Naive thymus-derived CD4-positive, alpha-beta T cell (primary cell): ENCODE data around the gene PCBP3. TPM values are rescaled to one million over a fixed set of nuclear protein-coding genes. Genes with fewer than 3 reads are reported as not detected.
"Not testable (repeated sequence)": the region's sequence is repeated elsewhere in the genome, so short reads cannot be mapped to it uniquely, and the experiment has no call there.

Experiments used
- ATAC-seq: fragments of 150-1000 bp; cut with Tn5 transposase; 2 replicates; pipeline ENCODE4 v1.10.0; 2021; ENCODE audit warnings: mild to moderate bottlenecking, moderate library complexity
- CTCF ChIA-PET: fragments of 350-600 bp; sonication (Branson Sonifier 250); formaldehyde crosslinking; loops from one replicate; lab custom pipeline; 2021; ENCODE audit warnings: antibody characterized with exemption; lab: Charles Lee
- POLR2A ChIA-PET: fragments of 350-600 bp; sonication (Branson Sonifier 250); formaldehyde crosslinking; loops from one replicate; lab custom pipeline; 2021; ENCODE audit warnings: antibody characterized with exemption, inconsistent platforms; lab: Charles Lee
- DNase-seq, 9 donors: peaks; one replicate each; pipeline versions ENCODE4 v3.0.0 to v3.0.0-alpha.2; 2020 to 2022; ENCODE audit warnings: mixed read lengths in 1 of 9
- H3K27ac ChIP-seq: one replicate; pipeline ENCODE4 v1.7.0; 2013; ENCODE audit warnings: mild to moderate bottlenecking, low read depth, low read length, moderate library complexity
- H3K27me3 ChIP-seq, 2 donors: one replicate each; pipeline ENCODE4 v1.7.0; 2013; ENCODE audit warnings: low read length in 2 of 2, mild to moderate bottlenecking in 2 of 2, moderate library complexity in 2 of 2; ENCODE audit not compliant: control insufficient read depth in 2 of 2, insufficient read depth in 2 of 2
- H3K36me3 ChIP-seq, 3 experiments: 1 replicate in 2 of 3; 2 replicates in 1 of 3; pipeline ENCODE4 v1.7.0; 2013; ENCODE audit warnings: low read length in 3 of 3, mild to moderate bottlenecking in 3 of 3, moderate library complexity in 1 of 3; ENCODE audit not compliant: insufficient read depth in 3 of 3, control insufficient read depth in 2 of 3
- H3K4me1 ChIP-seq, 2 donors: one replicate each; pipeline ENCODE4 v1.7.0; 2013; ENCODE audit warnings: low read length in 2 of 2, mild to moderate bottlenecking in 2 of 2, moderate library complexity in 1 of 2; ENCODE audit not compliant: control insufficient read depth in 2 of 2, insufficient read depth in 2 of 2
- H3K4me3 ChIP-seq: 2 replicates; pipeline ENCODE4 v1.7.0; 2013; ENCODE audit warnings: mild to moderate bottlenecking, low read length
- H3K9me3 ChIP-seq, 3 experiments: 1 replicate in 2 of 3; 2 replicates in 1 of 3; pipeline ENCODE4 v1.7.0; 2013; ENCODE audit warnings: low read length in 3 of 3; ENCODE audit not compliant: control insufficient read depth in 2 of 3
- H3K27ac Mint-ChIP-seq, 9 donors: one replicate each; pipeline ENCODE4 v1.8.0; 2020 to 2022; ENCODE audit warnings: mixed read lengths in 9 of 9, mild to moderate bottlenecking in 8 of 9, moderate library complexity in 5 of 9, inconsistent platforms in 2 of 9
- H3K27me3 Mint-ChIP-seq, 5 donors: one replicate each; pipeline ENCODE4 v1.8.0; 2021 to 2022; ENCODE audit warnings: mixed read lengths in 5 of 5, mild to moderate bottlenecking in 1 of 5
- H3K36me3 Mint-ChIP-seq, 5 donors: one replicate each; pipeline ENCODE4 v1.8.0; 2020 to 2022; ENCODE audit warnings: mixed read lengths in 5 of 5, mild to moderate bottlenecking in 3 of 5, inconsistent platforms in 1 of 5
- H3K4me1 Mint-ChIP-seq, 7 donors: one replicate each; pipeline ENCODE4 v1.8.0; 2020 to 2022; ENCODE audit warnings: mixed read lengths in 7 of 7, mild to moderate bottlenecking in 3 of 7, inconsistent platforms in 1 of 7
- H3K4me3 Mint-ChIP-seq, 10 donors: one replicate each; pipeline ENCODE4 v1.8.0; 2020 to 2022; ENCODE audit warnings: mild to moderate bottlenecking in 10 of 10, mixed read lengths in 10 of 10, moderate library complexity in 6 of 10, inconsistent platforms in 2 of 10
- H3K9me3 Mint-ChIP-seq, 11 donors: one replicate each; pipeline ENCODE4 v1.8.0; 2020 to 2022; ENCODE audit warnings: mixed read lengths in 11 of 11, mild to moderate bottlenecking in 4 of 11, inconsistent platforms in 1 of 11, moderate library complexity in 1 of 11
- intact Hi-C, 2 donors: fragments of 100-400 bp; cut with micrococcal nuclease; formaldehyde crosslinking; loops; one replicate each; pipeline ENCODE4 v1.15.1; 2023
- polyA plus RNA-seq, 2 donors: library from polyadenylated mRNA; unstranded; fragments of 300-500 nt; fragmentation: Illumina TruSeq; gene quantifications; one replicate each; pipeline ENCODE4 v1.2.3, GENCODE V29; 2021
- total RNA-seq, 6 experiments: library from RNA in 5 of 6; stranded (reverse) in 5 of 6; gene quantifications; 1 replicate in 5 of 6; 2 replicates in 1 of 6; pipeline ENCODE4 v1.2.3 and lab custom pipeline; 2021 to 2026

PCBP3 gene
- total and polyA plus RNA-seq, 7 experiments from 2014 or later, result 1.2 to 5.2 (median 1.6) TPM

DNA sequence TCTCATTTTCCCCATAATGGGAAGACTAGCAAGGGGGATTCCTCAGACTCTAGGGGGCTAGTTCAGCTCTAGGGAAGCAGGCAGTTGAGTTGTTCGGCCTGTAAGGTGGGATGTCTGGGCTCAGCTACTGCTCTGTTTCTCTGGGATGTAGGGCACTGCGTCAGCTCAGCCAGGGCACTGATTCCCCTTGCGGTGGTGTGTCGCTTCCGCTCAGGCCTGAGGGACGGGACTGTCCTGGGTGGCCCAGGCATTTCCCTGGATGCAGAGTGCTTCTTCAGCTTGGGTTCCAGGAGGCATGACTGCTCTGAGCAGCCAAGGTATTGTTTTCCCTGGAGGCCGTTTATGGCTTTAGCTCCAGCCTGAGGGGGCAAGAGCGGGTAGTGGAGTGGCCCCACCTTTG lies 38.8 kb upstream of the PCBP3 start:
- peak overlapping the region in 2 of 9 donors; percentile 43 to 74 for H3K27ac Mint-ChIP-seq
- H3K9me3 ChIP-seq, result peaks cover 0 to 15% (median 0%) of the 10 kb centered on the region in 3 experiments
- H3K4me3 ChIP-seq, intact Hi-C loops, POLR2A ChIA-PET, H3K36me3 ChIP-seq, ATAC-seq, DNase-seq, CTCF ChIA-PET, H3K4me3 Mint-ChIP-seq, H3K27me3 ChIP-seq, H3K27me3 Mint-ChIP-seq, H3K27ac ChIP-seq: not testable (repeated sequence)
- peaks cover 0 to 34% (median 20%) of the 10 kb centered on the region in 11 donors for H3K9me3 Mint-ChIP-seq
- H3K36me3 Mint-ChIP-seq, result peaks cover 5 to 23% (median 12%) of the 10 kb centered on the region in 5 donors
- H3K4me1 Mint-ChIP-seq, result peaks cover 3 to 21% (median 10%) of the 10 kb centered on the region in 7 donors
- peaks cover 0 to 12% of the 10 kb centered on the region in 2 donors for H3K4me1 ChIP-seq

DNA sequence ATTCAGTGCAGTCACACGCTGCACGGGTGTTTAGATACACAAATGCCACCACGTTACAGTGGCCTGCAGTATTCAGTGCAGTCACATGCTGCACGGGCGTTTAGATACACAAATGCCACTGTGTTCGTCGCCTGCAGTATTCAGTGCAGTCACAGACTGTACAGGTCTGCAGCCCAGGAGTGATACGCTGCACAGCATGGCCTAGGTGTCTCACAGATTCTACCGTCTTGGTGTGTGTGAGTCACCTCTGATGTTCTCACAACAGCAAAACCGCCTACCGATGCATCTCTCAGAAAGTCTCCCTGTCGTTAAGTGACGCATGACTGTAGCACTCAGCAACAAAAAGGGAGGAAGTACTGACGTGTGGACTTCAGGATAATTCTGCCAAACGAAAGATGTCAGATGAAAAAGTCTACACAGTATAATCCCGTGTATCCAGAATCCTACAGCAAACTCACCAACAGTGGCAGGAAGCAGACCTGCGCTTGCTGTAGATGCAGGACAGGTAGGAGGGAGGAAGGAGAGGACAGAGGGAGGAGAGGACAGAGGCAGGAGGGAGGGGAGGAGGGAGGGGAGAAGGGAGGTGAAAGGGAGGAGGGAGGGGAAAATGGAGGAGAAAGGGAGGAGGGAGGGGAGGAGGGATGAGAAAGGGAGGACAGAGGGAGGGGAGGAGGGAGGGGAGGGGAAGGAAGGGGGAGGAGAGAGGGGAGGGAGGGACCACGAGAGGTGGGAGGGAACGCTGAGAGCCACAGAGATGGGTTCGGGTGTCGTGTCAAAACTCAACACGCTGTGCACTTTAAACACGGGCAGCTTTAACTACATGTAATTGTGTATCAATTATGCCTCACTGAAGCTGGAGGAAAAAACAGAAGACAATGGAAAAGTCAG lies 36.3 kb upstream of the PCBP3 start:
- Histone ChIP-seq H3K36me3 (no peaks in the 10 kb centered on the region), H3K4me3 (no peak overlapping the region), H3K27me3 (no peaks in the 10 kb centered on the region), H3K27ac (peak overlapping the region; percentile 65), H3K4me1 (peaks cover 0 to 12% of the 10 kb centered on the region in 2 donors), H3K9me3 (peaks cover 0 to 15% (median 0%) of the 10 kb centered on the region in 3 experiments)
- DNase-seq, result peak in 7 of 9 donors; percentile 23 to 76 (median 66)
- H3K27me3 Mint-ChIP-seq, result peaks cover 0 to 18% (median 0%) of the 10 kb centered on the region in 5 donors
- peaks cover 3 to 27% (median 14%) of the 10 kb centered on the region in 7 donors for H3K4me1 Mint-ChIP-seq
- peak; percentile 88 for ATAC-seq
- H3K9me3 Mint-ChIP-seq, result peaks cover 0 to 26% (median 17%) of the 10 kb centered on the region in 11 donors
- peak overlapping the region in 9 of 10 donors; percentile 23 to 88 (median 62) for H3K4me3 Mint-ChIP-seq
- H3K27ac Mint-ChIP-seq, result peak overlapping the region; percentile 81 to 99 (median 90)
- POLR2A ChIA-PET, result no interaction called here
- CTCF ChIA-PET, result interaction anchor here (0.7 kb wide), 1 partner anchor 53 kb away, joined by 3 read pairs; no protein-coding TSS in a partner anchor
- intact Hi-C loops, result no loop called here
- H3K36me3 Mint-ChIP-seq, result peaks cover 6 to 23% (median 17%) of the 10 kb centered on the region in 5 donors

DNA sequence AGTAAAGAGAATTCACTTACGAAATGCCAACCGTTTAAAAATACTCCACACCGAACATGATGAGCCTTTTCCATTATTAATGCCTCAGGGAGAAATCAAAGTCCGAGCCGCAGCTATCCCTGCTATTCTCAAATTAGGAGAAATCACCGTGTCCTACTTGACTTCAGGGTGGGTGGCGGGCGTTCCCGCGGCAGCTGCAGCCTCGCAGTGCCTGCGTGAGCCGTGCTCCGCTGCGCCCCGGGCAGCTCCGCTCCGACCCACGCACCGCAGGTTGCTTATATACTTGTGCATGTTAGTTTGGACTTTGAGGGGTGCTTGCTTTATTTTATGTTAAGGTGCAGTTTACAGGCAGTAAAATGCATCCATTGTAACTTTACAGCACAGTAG lies 35.6 kb upstream of the PCBP3 start:
- Histone ChIP-seq H3K27me3 (no peaks in the 10 kb centered on the region), H3K4me3 (no peak overlapping the region), H3K9me3 (peaks cover 0 to 15% (median 0%) of the 10 kb centered on the region in 3 experiments), H3K36me3 (no peaks in the 10 kb centered on the region), H3K27ac (peak overlapping the region; percentile 65), H3K4me1 (peaks cover 0 to 12% of the 10 kb centered on the region in 2 donors)
- Mint-ChIP-seq H3K4me3 (peak overlapping the region in 1 of 10 donors; percentile 58), H3K27ac (peak overlapping the region in 7 of 9 donors; percentile 14 to 99 (median 87)), H3K27me3 (peaks cover 0 to 18% (median 0%) of the 10 kb centered on the region in 5 donors), H3K9me3 (peaks cover 0 to 22% (median 13%) of the 10 kb centered on the region in 11 donors), H3K4me1 (peaks cover 3 to 29% (median 17%) of the 10 kb centered on the region in 7 donors), H3K36me3 (peaks cover 6 to 18% (median 17%) of the 10 kb centered on the region in 5 donors)
- DNase-seq (peak in 1 of 9 donors; percentile 16), ATAC-seq (no peak)
- intact Hi-C loops, result no loop called here
- ChIA-PET CTCF (interaction anchor here (0.7 kb wide), 1 partner anchor 54 kb away, joined by 3 read pairs; no protein-coding TSS in a partner anchor), POLR2A (no interaction called here)

DNA sequence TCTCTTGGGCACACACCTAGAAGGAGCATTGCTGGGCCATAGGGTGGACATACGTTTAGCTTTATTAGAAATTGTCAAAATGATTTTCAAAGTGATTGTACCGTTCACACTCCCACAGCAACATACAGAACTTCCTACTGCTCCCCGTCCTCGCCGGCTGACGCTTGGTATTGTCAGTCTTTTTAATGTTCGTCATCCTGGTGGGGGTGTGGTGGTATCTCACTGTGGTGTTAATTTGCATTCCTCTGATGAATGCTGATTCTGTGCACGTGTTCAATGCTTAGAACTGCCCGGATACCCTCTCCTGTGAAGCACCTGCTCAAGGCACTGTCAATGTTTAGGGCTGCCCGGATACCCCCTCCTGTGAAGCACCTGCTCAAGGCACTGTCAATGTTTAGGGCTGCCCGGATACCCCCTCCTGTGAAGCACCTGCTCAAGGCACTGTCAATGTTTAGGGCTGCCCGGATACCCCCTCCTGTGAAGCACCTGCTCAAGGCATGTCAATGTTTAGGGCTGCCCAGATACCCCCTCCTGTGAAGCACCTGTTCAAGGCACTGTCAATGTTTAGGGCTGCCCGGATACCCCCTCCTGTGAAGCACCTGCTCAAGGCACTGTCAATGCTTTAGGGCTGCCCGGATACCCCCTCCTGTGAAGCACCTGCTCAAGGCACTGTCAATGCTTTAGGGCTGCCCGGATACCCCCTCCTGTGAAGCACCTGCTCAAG lies 34.6 kb upstream of the PCBP3 start:
- H3K36me3 Mint-ChIP-seq, result peaks cover 2 to 12% (median 8%) of the 10 kb centered on the region in 5 donors
- H3K27ac Mint-ChIP-seq, result peak overlapping the region in 8 of 9 donors; percentile 26 to 99 (median 84)
- peaks cover 0 to 20% of the 10 kb centered on the region in 2 donors for H3K4me1 ChIP-seq
- H3K36me3 ChIP-seq, H3K9me3 ChIP-seq, H3K27me3 ChIP-seq, POLR2A ChIA-PET, H3K27ac ChIP-seq, CTCF ChIA-PET, intact Hi-C loops, H3K4me3 ChIP-seq: not testable (repeated sequence)
- ATAC-seq (peak; percentile 68), DNase-seq (peak in 7 of 9 donors; percentile 18 to 71 (median 58))
- peaks cover 0 to 16% (median 0%) of the 10 kb centered on the region in 5 donors for H3K27me3 Mint-ChIP-seq
- H3K4me1 Mint-ChIP-seq, result peaks cover 7 to 35% (median 25%) of the 10 kb centered on the region in 7 donors
- H3K9me3 Mint-ChIP-seq, result peaks cover 0 to 12% (median 5%) of the 10 kb centered on the region in 11 donors
- peak overlapping the region in 8 of 10 donors; percentile 9 to 76 (median 45) for H3K4me3 Mint-ChIP-seq

DNA sequence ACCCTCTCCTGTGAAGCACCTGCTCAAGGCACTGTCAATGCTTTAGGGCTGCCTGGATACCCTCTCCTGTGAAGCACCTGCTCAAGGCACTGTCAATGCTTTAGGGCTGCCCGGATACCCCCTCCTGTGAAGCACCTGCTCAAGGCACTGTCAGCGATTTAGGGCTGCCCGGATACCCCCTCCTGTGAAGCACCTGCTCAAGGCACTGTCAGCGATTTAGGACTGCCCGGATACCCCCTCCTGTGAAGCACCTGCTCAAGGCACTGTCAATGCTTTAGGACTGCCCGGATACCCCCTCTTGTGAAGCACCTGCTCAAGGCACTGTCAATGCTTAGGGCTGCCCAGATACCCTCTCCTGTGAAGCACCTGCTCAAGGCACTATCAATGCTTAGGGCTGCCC lies 33.9 kb upstream of the PCBP3 start:
- peak in 1 of 9 donors; percentile 17 for DNase-seq
- intact Hi-C loops, H3K27me3 ChIP-seq, H3K9me3 Mint-ChIP-seq, POLR2A ChIA-PET, H3K36me3 Mint-ChIP-seq, H3K27ac ChIP-seq, H3K9me3 ChIP-seq, H3K4me3 ChIP-seq, CTCF ChIA-PET, H3K36me3 ChIP-seq, ATAC-seq, H3K4me3 Mint-ChIP-seq: not testable (repeated sequence)
- H3K27ac Mint-ChIP-seq, result peak overlapping the region in 5 of 9 donors; percentile 17 to 88 (median 62)
- peaks cover 0 to 17% (median 0%) of the 10 kb centered on the region in 5 donors for H3K27me3 Mint-ChIP-seq
- H3K4me1 ChIP-seq, result peaks cover 2 to 27% of the 10 kb centered on the region in 2 donors
- H3K4me1 Mint-ChIP-seq, result peaks cover 8 to 41% (median 26%) of the 10 kb centered on the region in 7 donors

DNA sequence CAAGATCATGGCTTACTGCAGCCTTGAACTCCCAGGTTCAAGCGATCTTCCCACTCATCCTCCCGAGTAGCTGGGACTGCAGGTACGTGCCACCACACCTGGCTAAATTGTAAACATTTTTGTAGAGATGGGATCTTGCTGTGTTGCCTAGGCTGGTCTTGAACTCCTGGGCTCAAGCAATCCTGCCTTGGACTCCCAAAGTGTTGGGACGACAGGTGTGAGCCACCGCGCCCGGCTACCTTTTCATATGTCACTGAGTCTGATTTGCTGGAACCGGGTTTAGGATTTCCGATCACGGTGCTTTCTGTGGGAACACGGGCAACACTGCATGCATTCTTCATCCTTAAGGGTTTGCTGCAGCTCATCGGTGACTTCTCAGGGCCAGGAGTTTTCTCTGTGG lies 32.2 kb upstream of the PCBP3 start:
- no peaks in the 10 kb centered on the region for H3K27me3 ChIP-seq
- Mint-ChIP-seq H3K4me3 (no peak overlapping the region), H3K9me3 (peaks cover 0 to 4% (median 0%) of the 10 kb centered on the region in 11 donors), H3K36me3 (peaks cover 0 to 8% (median 6%) of the 10 kb centered on the region in 5 donors), H3K27ac (peak overlapping the region in 4 of 9 donors; percentile 21 to 97 (median 46)), H3K4me1 (peaks cover 19 to 58% (median 41%) of the 10 kb centered on the region in 7 donors), H3K27me3 (peaks cover 0 to 30% (median 0%) of the 10 kb centered on the region in 5 donors)
- no peaks in the 10 kb centered on the region for H3K36me3 ChIP-seq
- no peaks in the 10 kb centered on the region for H3K9me3 ChIP-seq
- H3K27ac ChIP-seq, result no peak overlapping the region
- DNase-seq (no peak), ATAC-seq (no peak)
- H3K4me3 ChIP-seq, result no peak overlapping the region
- POLR2A ChIA-PET, result no interaction called here
- CTCF ChIA-PET, result no interaction called here
- peaks cover 13 to 38% of the 10 kb centered on the region in 2 donors for H3K4me1 ChIP-seq
- intact Hi-C loops, result no loop called here
